ENCODE measurements around the gene SRI.
"Not testable (repeated sequence)": the region's sequence is repeated elsewhere in the genome, so short reads cannot be mapped to it uniquely, and the experiment has no call there.

Gene SRI, protein sequence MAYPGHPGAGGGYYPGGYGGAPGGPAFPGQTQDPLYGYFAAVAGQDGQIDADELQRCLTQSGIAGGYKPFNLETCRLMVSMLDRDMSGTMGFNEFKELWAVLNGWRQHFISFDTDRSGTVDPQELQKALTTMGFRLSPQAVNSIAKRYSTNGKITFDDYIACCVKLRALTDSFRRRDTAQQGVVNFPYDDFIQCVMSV

DNA sequence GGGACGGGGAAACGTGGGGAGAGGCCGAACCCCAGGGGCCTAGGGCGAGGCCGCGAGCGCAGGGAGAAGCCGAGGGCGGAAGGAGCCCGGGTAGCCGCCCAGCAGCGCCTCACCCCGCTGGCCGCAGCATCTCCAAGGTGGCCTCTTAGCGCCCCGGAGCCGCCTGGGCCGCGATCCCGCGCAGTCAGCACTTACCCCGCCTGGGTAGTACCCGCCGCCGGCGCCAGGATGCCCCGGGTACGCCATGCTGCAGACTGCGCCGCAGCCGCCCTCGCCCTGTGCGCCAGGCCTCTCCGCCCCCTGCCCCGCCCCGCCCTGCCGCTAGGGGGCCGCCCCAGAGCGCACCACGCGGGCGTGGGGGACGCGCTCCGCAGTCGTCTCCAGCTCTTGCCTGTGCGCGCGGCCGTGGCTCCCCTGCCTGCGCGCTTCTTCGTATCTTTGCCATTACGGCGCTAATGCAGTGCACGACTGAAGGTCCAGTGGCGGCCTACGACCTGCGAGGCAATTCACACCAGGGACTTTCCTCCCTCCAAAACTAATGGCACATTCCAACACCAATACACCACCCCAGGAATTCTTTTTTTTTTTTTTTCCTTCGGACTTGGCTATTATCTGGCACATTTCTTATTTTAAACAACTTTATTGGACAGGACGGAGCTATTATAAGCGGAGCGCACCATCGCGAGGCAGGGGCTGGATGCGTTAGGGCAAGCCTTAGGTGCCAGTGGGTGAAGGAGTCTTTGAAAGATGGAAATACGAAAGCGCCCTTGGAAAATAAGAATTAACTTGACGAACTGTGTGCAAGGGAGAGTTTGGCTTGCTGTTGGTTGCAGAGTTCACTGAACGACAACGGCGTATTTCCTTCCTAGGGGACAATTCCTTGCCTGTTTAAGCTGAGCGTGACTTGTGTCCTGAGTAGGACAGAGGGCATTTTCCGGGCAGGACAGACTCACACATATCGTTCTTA, at the start of gene SRI:
Gene SRI (minus strand): TSS at position 258 of the 967 bp plus-strand sequence. CDS start 12 bp downstream, at position 246.
- DNase-seq = peak; percentile 78

DNA sequence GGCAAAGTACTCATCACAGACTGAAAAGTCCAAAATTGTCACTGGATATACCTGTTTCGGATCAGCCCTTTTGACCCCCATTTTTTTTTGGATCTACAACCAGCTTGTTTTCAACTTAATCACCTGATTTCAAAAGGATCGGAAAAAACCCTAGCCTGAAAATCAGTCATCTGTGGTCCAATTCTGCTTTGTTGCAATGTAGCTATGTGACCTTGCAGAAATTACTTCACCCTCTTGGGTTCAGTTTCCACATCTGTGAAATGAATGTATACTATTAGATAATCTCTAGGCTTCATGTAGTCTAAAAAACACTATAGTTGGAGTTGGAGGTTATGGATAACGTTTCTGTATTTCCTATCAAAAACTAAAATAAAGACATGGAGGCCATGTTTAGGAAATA, 49.7 kb upstream of the SRI start:
- no peak for DNase-seq

DNA sequence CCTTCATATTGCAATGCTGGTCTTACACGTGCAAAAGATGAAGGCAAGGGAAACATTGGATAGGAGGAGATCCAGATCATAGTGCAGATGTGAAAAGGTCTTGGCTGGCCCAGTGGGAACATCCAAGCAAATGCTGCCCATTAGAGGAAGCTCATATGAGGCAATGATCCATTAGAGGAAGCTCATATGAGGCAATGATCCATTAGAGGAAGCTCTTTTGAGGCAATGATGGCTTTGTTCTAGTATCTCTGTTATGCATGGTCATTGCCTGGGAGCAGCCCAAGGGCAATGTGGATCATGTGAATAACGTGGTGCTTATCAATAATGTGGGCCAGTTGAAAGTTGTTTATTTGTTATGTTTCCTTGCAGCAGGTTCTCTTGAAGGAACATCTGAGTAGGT, 49.0 kb upstream of the SRI start:
- DNase-seq = no peak

DNA sequence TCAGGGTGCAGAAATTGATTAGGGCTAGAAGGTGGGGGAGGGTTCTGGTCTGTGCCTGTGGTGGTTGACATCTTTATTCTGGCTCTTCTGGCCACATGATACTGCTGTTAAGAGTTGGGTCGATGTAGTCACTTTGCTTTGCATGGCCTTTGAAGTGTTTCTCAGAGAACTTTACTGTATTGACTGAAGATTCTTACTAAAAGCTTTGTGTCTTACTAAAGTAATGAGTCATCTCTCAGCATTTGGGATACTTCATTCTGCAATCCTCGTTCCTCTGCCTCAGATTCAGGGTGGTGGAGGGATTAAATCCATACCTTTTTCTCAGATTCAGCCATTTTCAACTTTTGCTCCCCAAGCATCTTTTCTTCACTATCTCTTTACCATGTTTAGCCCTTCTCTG, 48.2 kb upstream of the SRI start:
- DNase-seq = no peak

DNA sequence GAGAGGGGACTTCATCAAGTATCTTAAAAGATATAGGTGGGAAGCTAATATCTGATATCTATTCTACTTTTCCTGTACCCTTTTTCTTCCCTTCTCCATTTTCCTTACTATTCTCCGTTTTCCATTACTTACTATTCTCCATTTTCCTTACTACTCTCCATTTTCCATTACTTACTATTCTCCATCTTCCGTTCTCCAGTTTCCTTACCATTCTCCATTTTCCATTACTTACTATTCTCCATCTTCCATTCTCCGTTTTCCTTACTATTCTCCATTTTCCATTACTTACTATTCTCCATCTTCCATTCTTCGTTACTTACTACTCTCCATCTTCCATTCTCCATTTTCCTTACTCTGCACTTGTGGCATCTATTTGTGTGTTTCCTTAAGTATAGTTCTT, 47.6 kb upstream of the SRI start:
- DNase-seq = no peak

DNA sequence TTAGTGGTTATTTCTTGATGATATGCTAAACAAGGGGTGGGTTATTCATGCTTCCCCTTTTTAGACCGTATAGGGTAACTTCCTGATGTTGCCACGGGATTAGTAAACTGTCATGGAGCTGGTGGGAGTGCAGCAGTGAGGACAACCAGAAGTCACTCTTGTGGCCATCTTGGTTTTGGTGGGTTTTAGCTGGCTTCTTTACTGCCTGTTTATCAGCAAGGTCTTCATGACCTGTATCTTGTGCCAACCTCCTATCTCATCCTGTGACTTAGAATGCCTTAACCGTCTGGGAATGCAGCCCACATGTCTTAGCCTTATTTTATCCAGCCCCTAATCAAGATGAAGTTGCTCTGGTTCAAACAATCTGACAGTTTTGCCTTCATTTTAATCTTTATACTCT, 45.1 kb upstream of the SRI start:
- DNase-seq = not testable (repeated sequence)

DNA sequence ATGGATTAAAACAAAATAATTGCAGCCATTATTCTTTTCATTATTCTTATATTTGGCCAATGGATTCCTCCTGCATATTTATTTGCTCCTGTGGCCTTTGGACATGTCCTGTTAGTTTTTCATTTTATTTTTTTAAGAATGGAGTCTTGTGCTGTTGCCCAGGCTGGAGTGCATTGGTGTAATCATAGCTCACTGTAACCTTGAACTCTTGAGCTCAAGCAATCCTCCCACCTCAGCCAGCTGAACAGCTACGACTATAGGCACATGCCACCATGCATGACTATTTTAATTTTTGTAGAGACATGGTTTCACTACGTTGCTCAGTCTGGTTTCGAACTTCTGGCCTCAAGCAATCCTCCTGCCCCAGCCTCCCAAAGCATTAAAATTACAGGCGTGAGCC, 42.7 kb upstream of the SRI start:
- DNase-seq = no peak

DNA sequence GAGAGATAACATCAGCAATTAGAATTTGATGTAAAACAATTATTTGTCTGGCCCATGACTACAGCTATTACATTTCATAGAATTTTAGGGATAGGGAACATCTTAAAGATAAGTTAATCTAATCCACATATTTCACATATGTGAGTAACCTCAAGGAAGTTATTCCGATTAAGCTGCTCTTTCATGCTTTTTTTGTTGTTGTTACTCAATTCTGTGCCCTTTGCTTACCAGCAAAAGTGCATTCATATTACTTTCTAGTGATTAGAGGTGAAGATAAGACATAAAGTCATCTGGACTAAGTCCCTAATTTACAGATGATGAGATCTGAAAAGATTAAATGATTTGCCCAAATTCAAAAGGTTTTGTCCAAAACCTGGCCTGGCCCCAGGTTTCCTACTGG, 40.9 kb upstream of the SRI start:
- no peak for DNase-seq

DNA sequence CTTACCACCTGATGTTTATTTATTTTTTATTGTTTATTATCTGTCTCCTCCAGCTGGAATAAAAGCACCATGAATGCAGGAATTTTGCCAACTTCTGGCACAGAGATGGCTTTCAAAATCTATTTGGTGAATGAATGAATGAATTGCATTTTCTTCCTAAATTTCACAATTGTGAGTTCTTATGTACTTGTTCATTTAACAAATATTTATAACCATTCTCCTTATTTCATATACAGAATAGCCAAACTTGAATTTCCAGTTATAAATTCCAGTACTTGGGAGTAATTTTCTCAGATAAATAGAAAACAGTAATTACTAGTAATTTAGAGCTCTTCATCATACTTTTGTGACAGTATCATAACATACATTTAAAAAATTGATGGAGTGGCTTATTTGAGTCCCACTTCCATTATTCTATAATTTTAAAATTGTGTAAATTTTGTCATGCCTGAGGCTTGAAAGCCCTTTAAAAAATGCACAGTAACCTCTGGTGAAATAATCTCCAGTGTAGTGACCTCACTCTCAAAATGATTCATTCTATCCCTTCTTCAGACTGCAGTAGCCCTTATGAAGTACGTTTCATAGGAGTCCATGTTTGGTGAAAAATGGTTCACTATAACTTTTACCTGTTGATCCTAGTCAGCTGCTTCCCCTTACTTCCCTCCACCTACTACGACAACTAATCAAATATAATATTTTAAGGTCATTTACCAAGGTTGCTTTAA, 40.0 kb upstream of the SRI start:
- no peak for DNase-seq

DNA sequence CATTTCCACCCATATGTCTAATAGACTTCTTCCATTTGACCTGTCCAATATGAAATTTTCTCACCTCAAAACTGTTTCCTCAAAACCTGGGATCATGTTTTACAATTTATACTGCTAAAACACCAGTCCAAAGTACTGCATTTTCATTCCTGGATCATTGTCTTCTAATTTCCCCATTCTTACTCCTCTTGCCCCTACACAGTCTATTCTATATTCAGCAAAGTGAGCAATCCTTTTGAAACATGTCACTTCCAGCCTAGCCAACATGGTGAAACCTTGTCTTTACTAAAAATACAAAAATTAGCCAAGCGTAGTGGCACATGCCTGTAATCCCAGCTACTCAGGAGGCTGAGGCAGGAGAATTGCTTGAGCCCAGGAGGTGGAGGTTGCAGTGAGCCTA, 38.5 kb upstream of the SRI start:
- DNase-seq = not testable (repeated sequence)

DNA sequence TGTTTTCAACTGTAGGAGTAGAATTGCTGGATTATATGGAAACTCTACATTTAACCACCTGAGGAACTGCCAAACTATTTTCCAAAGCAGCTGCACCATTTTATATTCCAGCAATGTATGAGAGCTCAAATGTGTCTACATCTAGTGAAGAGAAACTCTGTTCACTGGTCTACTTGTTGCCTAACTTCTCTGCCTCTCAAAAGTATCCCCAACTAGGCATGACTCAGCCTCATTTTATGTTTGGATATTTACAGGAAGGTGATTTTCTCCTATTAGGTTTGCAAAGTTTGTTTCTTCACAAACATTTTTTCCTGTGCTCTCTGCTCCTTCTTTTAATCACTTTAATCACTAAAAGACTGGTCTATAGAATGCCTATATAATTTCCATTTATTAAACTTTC, 37.1 kb upstream of the SRI start:
- DNase-seq = no peak

DNA sequence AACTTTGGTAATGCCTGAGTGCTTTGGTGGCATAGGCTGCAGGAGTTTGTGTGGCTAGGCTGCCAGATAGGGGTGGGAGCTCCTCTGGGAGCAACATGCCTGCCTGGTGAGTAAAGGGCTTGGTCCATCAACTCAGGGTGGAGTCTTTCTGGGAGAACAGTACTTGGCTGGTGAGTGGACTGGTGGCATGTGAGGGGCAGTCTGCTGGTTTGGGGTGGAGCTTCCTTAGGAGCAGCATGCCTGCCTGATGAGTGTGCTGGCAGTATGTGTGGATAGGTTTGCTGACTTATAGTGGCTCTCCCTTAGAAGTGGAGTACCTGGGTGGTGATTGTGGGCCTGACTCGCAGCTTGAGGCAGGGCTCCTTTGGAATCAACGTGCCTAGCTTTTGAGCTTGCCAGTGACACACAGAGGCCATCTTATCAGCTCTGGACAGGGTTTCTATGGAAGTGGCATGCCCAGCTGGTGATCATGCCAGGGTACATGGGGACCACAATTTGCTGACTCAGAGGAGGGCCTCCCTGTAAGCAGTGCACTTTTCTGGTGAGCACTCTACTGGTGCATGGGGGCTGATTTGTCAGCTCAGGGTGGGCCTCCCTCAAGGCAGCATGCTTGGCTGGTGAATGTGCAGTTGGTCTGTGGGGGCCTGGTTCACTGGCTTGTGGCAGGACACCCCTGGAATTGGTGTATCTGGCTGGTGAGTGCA, 35.0 kb upstream of the SRI start:
- no peak for DNase-seq

DNA sequence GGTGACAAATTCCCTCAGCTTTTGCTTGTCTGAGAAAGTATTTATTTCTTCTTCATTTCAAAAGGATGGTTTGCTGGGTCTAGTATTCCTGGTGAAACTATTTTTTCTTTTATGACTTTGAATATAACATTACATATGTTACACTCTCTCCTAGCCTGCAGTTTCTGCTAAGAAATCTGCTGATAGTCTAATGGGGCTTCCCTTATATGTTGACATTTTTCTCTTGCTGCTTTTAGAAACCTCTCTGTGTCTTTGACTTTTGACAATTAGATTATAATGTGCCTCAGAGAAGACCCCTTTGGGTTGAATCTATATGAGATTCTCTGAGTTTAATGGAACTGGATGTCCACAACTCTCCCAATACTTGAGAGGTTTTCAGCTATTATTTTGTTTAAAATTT, 33.8 kb upstream of the SRI start:
- no peak for DNase-seq

DNA sequence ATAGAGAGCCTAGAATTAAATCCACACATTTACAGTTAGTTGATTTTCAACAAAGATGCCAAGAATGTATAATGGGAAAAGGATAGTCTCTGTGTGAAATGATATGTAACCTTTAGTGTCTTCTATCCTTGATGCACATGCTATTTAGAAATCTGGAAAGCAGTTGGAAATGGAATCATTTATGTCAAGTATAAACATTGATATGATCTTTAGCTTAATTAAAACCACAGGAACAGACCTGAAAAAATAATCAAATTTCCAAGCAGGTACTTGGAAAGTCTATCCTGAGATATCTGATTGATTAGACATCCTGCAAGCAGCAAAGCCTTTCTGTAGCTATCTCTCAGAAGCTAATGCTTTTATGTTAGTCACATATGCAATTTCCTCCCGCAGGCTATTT, 24.4 kb upstream of the SRI start:
- no peak for DNase-seq

DNA sequence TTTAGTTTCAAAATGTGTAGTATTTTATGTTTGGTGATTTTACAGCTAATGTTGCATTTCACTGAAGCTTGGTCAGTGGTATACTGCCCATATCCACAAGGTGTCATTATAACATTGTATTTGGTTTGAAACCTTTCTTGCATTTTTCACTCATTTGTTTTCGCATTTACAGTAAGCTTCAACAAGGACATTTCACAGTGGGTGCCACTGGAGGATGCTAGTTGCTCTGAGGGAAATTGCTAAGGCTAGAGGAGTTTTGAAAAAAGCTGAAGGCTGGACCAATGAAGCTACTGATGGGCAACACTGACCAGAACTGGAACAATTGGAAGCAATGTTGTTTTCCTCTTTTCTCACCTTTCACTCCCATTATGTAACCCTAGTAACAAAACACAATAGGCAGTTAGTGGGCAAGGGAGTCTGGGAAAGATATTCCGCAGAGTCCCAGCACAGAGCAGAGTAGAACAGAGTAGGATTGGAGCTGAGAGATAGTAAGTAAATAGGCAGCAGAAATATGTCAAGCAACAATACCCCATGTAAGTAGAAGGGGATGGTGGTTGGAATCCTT, 23.6 kb upstream of the SRI start:
- peak; percentile 58 for DNase-seq

DNA sequence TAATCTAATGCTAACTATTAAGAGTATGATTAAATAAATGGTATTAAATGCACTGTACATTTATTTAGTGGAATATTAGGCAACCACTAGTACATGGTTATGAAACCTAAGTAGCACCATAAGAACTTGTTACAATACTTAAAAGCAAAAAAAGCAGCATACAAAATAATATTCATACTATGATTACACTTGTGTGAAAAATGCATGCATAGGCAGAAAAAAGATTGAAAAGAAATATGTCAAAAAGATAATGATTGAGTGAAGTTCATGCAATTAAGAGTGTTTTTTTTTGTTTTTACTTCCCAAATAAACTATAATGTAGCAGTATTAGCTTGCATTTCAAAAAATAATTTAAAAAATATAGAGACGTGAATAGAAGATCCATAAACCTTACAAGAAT, 20.0 kb upstream of the SRI start:
- no peak for DNase-seq

DNA sequence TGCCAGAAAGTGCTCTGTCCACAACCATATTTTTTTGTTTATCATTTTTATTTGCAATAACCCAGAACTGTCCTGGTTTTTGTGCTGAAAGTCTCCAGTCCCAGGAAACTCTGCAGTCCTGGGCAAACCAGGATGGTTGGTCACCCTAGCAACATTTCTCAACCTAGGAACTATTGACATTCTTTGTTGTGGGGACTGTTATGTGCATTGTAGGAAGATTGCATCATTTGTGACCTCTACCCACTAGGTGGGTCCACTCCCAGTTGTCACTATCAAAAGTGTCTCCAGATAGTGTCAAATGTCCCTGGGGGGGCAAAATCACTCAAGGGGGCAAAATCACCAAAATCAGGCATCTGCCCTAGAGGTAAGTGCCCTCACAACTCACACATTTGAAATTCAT, 14.0 kb upstream of the SRI start:
- no peak for DNase-seq

DNA sequence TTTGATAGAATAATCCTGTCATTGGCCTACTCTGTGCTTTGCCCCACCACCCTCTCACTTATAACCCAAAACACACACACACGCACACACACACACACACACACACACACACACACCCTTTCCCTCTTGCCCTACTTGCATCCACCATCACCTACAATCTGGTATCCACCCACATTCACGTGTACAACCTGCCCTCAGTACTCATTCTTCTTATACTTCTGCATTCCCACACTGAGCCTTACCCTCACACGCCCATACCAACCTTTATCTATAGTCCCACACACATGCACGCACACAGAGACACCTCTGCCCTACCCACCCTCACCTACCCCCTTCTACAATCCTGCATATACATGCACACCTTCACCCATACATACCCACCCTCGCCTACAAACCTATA, 10.8 kb upstream of the SRI start:
- DNase-seq = no peak

DNA sequence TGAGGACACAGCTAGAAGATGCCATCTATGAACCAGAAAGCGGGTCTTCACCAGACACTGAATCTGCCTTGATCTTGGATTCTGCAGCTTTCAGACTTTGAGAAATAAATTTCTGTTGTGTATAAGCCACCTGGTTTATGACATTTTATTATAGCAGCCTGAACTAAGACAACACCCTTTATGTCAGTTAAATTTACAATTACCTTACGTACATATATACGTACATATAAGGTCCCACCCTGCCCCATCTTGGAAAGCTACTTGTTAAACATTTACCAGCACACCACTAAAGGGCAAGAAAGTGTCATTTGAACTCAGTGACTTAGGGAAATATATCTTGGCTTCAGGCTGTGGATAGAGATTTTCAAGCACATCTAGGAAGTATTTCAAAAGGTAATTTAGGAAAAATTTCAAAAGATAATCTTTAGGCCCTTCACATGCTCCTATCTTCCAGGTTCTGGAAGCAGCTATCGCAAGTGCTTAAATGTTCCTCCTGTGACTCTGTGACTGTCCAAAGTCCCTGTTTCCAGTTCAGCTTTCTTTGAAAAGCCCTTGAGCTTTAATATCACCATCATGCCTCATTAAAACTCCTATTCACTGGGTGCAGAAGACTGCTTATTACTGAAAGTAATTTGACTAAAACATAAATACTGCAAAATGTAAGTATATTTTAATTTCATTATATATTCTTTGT, 9.6 kb upstream of the SRI start:
- DNase-seq = no peak

DNA sequence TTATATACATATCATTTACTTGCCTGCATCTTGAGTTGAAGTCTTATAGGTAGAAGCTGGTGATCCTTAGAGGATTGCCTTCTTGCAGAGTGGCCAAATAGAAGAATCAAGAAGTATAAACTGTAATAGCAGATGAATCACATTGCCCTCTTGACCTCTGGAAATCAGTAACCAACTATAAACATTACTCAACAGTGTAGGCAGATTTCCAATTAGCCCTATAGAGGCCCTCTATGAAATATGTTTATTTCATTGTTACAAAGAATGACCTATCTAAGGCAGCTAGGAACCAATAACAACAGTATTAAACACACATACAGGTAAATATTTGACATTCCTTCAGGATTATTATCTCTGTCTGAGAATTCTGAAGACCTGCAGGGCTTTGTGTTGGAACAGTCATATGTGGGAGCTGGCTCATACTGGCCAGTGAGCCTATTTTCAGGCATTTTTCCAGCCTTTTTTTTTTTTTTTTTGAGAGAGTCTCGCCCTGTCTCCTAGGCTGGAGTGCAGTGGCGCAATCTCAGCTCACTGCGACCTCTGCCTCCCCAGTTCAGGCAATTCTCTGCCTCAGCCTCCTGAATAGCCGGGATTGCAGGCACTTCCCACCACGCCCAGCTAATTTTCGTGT, 7.2 kb upstream of the SRI start:
- DNase-seq = no peak

DNA sequence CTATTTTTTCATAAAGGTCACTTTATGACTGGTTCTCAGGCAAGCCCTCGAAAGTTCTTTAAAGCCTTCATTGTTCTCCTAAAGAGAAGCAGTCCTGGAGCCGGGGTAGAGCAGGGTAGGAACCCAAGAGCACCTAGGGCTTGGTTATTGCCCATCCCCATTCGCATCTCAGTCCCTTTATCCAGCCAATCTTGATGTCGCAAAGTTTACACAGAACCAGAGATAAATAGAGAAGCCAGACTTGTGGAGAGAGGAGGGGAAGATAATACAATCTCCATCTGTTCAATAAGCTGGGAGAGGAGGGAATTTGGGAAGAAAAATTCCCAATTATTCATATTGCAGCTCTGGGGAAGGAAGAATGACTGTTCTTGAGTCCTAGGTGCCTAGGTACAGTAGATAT, 6.4 kb upstream of the SRI start:
- no peak for DNase-seq
